Fibroblast of the aortic adventitia (primary cell): ENCODE measurements around the gene HMGXB3. TPM values are rescaled to one million over a fixed set of nuclear protein-coding genes. Genes with fewer than 3 reads are reported as not detected.

ENCODE experiments used
- DNase-seq: peaks from one replicate; pipeline ENCODE4 v3.0.0-alpha.2; 2010; ENCODE audit warnings: low read depth
- H3K4me3 ChIP-seq: 2 replicates; pipeline ENCODE4 v1.5.1; 2011; ENCODE audit warnings: low read depth, mild to moderate bottlenecking, control low read depth, low read length, moderate library complexity
- total RNA-seq: library from RNA; depleted of rRNA; stranded (reverse); fragments of >200 nt; gene quantifications from 2 replicates; pipeline ENCODE4 v1.2.3, GENCODE V29; 2012; ENCODE audit warnings: low replicate concordance
- TF ChIP-seq, protein P1 (sequence below): IDR thresholded peaks from 2 replicates; pipeline ENCODE4 v1.5.1; 2011; ENCODE audit warnings: mild to moderate bottlenecking, low read length, control low read depth, inconsistent platforms; ENCODE audit not compliant: insufficient read depth

Gene HMGXB3, protein sequence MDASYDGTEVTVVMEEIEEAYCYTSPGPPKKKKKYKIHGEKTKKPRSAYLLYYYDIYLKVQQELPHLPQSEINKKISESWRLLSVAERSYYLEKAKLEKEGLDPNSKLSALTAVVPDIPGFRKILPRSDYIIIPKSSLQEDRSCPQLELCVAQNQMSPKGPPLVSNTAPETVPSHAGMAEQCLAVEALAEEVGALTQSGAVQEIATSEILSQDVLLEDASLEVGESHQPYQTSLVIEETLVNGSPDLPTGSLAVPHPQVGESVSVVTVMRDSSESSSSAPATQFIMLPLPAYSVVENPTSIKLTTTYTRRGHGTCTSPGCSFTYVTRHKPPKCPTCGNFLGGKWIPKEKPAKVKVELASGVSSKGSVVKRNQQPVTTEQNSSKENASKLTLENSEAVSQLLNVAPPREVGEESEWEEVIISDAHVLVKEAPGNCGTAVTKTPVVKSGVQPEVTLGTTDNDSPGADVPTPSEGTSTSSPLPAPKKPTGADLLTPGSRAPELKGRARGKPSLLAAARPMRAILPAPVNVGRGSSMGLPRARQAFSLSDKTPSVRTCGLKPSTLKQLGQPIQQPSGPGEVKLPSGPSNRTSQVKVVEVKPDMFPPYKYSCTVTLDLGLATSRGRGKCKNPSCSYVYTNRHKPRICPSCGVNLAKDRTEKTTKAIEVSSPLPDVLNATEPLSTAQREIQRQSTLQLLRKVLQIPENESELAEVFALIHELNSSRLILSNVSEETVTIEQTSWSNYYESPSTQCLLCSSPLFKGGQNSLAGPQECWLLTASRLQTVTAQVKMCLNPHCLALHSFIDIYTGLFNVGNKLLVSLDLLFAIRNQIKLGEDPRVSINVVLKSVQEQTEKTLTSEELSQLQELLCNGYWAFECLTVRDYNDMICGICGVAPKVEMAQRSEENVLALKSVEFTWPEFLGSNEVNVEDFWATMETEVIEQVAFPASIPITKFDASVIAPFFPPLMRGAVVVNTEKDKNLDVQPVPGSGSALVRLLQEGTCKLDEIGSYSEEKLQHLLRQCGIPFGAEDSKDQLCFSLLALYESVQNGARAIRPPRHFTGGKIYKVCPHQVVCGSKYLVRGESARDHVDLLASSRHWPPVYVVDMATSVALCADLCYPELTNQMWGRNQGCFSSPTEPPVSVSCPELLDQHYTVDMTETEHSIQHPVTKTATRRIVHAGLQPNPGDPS (N-terminal part only)
- total RNA-seq: 35.4 and 108 TPM in 2 replicates

DNA sequence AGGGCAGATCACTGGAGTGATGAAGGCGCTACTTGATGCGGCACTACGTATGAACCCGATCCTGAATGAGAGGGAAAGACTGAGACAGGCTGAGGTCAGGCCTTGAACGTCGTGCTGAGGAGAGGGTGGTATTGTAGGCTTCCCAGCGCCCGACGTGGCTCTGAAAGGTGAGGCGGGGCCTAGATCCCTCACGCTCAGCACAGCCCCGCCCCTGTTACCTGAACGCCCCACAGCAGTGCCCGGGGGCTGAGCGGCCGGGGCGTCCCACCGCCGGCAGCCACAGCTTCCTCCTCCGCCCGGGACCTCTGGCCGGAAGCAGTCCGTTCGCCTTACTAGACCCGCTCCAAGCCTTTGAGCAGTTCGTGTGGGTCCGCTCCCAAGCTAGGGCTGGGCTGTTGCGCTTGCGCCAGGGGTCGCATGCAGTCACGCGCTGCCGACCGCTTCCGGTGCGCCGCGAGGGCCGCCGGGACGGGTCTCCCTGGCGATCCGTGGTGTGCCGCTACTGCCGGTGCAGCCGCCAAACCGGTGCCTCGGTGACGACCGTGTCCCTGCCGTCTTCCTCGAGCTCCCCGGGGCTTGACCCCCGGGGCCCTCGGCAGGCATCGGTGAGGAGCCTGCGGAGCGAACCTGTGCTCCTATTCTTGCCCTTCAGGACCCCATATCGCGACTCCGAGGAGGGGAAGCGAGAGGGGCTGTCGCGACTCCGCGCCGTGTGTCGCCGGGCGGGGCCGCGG is at the start of gene HMGXB3, which contains the start of gene TIGD6:
TSS of gene HMGXB3 (plus strand) at position 484 of the 734 bp plus-strand sequence. CDS start 4,114 bp downstream, outside the sequence.
TSS of gene TIGD6 (minus strand) at position 399 of the 734 bp plus-strand sequence. CDS start 4,306 bp downstream, outside the sequence.
- DNase-seq: peak; percentile 94
- TF ChIP-seq, protein P1, sequence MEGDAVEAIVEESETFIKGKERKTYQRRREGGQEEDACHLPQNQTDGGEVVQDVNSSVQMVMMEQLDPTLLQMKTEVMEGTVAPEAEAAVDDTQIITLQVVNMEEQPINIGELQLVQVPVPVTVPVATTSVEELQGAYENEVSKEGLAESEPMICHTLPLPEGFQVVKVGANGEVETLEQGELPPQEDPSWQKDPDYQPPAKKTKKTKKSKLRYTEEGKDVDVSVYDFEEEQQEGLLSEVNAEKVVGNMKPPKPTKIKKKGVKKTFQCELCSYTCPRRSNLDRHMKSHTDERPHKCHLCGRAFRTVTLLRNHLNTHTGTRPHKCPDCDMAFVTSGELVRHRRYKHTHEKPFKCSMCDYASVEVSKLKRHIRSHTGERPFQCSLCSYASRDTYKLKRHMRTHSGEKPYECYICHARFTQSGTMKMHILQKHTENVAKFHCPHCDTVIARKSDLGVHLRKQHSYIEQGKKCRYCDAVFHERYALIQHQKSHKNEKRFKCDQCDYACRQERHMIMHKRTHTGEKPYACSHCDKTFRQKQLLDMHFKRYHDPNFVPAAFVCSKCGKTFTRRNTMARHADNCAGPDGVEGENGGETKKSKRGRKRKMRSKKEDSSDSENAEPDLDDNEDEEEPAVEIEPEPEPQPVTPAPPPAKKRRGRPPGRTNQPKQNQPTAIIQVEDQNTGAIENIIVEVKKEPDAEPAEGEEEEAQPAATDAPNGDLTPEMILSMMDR: no peak
- H3K4me3 ChIP-seq: peak within 1 kb of the TSS; percentile 95

DNA sequence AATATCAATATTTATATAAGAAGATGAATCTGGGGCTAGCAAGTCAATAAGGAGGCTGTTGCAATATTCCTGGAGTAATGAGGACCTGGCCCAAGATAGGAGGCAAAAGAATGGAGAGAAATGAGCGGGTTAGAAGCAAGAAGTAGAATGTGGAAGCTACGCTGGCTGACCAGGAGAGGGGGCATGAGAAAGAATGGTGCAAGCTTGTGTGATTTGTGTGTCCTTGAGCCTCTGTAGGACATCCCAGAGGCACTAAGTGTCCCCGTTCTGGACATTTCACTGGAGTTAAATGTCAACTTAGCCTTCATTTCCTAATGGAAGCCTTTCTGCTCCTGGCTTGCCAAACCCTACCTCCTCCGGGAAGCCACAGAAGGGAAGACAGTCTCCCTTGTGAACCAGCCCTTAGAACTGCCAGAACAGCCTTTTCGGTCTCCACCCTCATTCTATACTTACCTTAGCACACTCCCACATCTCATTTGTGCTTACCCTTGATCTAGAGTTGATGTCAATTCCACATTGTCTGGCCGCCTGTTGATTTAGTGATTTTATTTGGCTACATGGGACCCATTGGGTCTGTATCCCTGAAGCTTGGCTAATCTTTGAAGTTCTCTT is 49.3 kb upstream of the HMGXB3 start:
- no peak overlapping the region for H3K4me3 ChIP-seq
- TF ChIP-seq, protein P1: no peak
- no peak for DNase-seq

DNA sequence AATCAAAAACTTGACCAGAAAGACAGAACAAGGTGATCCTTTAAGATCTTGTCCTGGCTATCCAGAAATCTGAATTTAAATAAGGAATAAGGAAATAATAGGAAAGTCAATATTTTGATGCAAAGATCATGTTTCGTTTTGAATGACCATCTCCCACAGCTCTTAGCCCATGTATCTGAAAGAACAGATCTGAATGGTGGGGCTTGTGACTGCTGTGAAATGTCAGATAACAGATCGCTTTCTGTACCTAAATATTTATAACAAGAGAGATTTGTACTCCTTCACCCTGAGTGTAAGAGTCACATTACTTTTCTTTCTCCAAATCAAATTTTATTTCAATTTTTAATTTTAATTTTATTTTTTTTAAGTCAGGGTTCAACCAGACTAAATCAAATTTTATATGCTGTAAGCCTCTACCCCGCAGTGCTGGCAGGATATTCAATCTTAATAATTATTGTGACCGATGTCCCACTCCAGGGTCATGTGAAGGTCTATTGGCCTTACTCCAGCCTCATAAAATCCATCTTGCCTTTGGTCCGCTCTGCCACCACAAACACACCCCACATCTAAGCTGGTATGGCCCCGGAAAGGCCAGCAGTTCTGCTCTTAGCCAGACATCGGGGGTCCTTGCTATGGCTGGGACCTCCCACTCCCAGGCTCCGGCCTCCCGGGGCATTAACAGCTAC is 47.0 kb upstream of the HMGXB3 start:
- TF ChIP-seq, protein P1: no peak
- no peak overlapping the region for H3K4me3 ChIP-seq
- no peak for DNase-seq

DNA sequence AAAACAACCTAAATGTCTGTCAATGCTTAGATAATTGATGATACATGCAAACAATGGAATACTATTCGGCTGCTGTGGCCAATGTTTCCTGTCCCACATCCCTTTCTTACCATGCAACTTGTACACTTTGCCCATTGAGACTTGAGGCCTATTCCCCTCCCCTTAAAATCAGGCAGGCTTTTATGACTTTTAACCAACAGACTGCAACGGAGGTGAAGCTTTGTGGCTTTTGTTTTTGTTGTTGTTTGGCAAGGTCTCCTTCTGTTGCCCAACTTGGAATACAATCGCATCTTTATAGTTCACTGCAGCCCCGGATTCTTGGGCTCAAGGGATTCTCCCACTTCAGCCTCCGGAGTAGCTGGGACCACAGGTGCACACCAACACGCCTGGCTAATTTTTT is 45.7 kb upstream of the HMGXB3 start:
- TF ChIP-seq, protein P1: no peak

DNA sequence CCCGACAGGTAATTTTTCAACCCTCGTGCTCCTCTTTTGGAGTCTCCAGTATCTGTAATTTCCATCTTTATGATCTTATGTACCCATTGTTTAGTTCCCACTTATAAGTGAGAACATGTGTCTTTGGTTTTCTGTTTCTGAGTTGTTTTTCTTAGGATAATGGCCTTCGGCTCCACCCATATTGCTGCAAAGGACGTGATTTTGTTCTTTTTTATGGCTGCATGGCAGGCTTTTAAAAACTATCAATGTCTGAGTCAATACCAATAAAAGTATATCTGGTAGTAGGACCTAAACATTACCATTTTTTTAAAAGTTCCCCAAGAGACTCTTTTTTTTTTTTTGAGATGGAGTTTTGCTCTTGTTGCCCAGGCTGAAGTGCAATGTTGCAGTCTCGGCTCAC is 43.9 kb upstream of the HMGXB3 start:
- DNase-seq: no peak
- TF ChIP-seq, protein P1: no peak
- no peak overlapping the region for H3K4me3 ChIP-seq

More for the DNA sequence above, 45.7 kb upstream of the HMGXB3 start:
- no peak overlapping the region for H3K4me3 ChIP-seq
- no peak for DNase-seq
